NAMALWA (cell line): ENCODE data around the gene GPR153.
A peak's percentile ranks its signal among the peaks of the same experiment; 100 is the strongest.

Source experiments
- DNase-seq: peaks from one replicate; pipeline ENCODE4 v3.0.0-alpha.2; 2015; ENCODE audit warnings: low spot score

GPR153 gene

GRCh38 chr1:6269296-6269695, 8.4 kb upstream of the GPR153 start:
- DNase-seq = no peak

GRCh38 chr1:6268415-6268814, 7.5 kb upstream of the GPR153 start:
- DNase-seq = no peak

GRCh38 chr1:6267686-6268322, 6.9 kb upstream of the GPR153 start:
- DNase-seq = no peak

GRCh38 chr1:6266641-6267040, 5.7 kb upstream of the GPR153 start:
- no peak for DNase-seq

GRCh38 chr1:6265151-6265550, 4.3 kb upstream of the GPR153 start:
- no peak for DNase-seq

GRCh38 chr1:6263716-6264115, 2.8 kb upstream of the GPR153 start:
- DNase-seq = no peak

- DNase-seq = no peak
Measured at GRCh38 chr1:6262555-6263420, 1.9 kb upstream of the GPR153 start.

- peak; percentile 48 for DNase-seq
Measured at GRCh38 chr1:6261615-6261995, 707 bp upstream of the GPR153 start.

- peak; percentile 86 for DNase-seq
Measured at GRCh38 chr1:6260433-6260934, 414 bp downstream of the GPR153 start.

GRCh38 chr1:6259491-6260362, 1.2 kb downstream of the GPR153 start:
- peak; percentile 97 for DNase-seq

GRCh38 chr1:6258675-6259074, 2.2 kb downstream of the GPR153 start:
- no peak for DNase-seq

- no peak for DNase-seq
Measured at GRCh38 chr1:6257541-6258069, 3.3 kb downstream of the GPR153 start.

- DNase-seq = no peak
Measured at GRCh38 chr1:6256645-6257044, 4.3 kb downstream of the GPR153 start.

GRCh38 chr1:6254691-6255090, 6.2 kb downstream of the GPR153 start:
- no peak for DNase-seq

- DNase-seq = no peak
Measured at GRCh38 chr1:6253380-6253779, 7.5 kb downstream of the GPR153 start.

GRCh38 chr1:6252374-6252710, 8.6 kb downstream of the GPR153 start:
- no peak for DNase-seq

GRCh38 chr1:6251681-6252373, 9.1 kb downstream of the GPR153 start:
- DNase-seq = no peak

- no peak for DNase-seq
Measured at GRCh38 chr1:6251233-6251632, 9.7 kb downstream of the GPR153 start.

- DNase-seq = no peak
Measured at GRCh38 chr1:6249739-6250689, 10.9 kb downstream of the GPR153 start.

- DNase-seq = no peak
Measured at GRCh38 chr1:6248932-6249738, 11.8 kb downstream of the GPR153 start.
